UCSD-AML1 (cell line): Measurements from ENCODE around the gene SUPT3H.
A peak's percentile ranks its signal among the peaks of the same experiment; 100 is the strongest.
"Not testable (repeated sequence)": the region's sequence is repeated elsewhere in the genome, so short reads cannot be mapped to it uniquely, and the experiment has no call there.

Experiments
- DNase-seq: peaks from one replicate; lab custom pipeline; 2025; ENCODE audit not compliant: unreplicated experiment; lab: John Stamatoyannopoulos, UW

SUPT3H gene

GRCh38 chr6:45327956-45328522, 49.7 kb downstream of the SUPT3H start, which contains the start of gene RUNX2:
Gene RUNX2, plus strand, starts transcription at chr6:45328330. Its CDS starts 397 bp downstream, at chr6:45328727.
- no peak for DNase-seq

- no peak for DNase-seq
Observed at GRCh38 chr6:45326698-45327417, 50.9 kb downstream of the SUPT3H start.

- DNase-seq: no peak
Observed at GRCh38 chr6:45323656-45324224, 54.0 kb downstream of the SUPT3H start.

GRCh38 chr6:45320349-45320748, 57.4 kb downstream of the SUPT3H start:
- DNase-seq: no peak

- no peak for DNase-seq
Observed at GRCh38 chr6:45314146-45314545, 63.6 kb downstream of the SUPT3H start.

- DNase-seq: peak; percentile 44
Observed at GRCh38 chr6:45310118-45310788, 67.5 kb downstream of the SUPT3H start.

GRCh38 chr6:45305546-45305945, 72.2 kb downstream of the SUPT3H start:
- DNase-seq: no peak

GRCh38 chr6:45302832-45303231, 74.9 kb downstream of the SUPT3H start:
- DNase-seq: no peak

- no peak for DNase-seq
Observed at GRCh38 chr6:45301348-45302142, 76.2 kb downstream of the SUPT3H start.

GRCh38 chr6:45300736-45301135, 77.0 kb downstream of the SUPT3H start:
- DNase-seq: no peak

- DNase-seq: no peak
Observed at GRCh38 chr6:45299096-45299581, 78.6 kb downstream of the SUPT3H start.

GRCh38 chr6:45297320-45297719, 80.4 kb downstream of the SUPT3H start:
- DNase-seq: no peak

GRCh38 chr6:45294065-45294701, 83.6 kb downstream of the SUPT3H start:
- DNase-seq: not testable (repeated sequence)

GRCh38 chr6:45293306-45293705, 84.4 kb downstream of the SUPT3H start:
- DNase-seq: no peak

- no peak for DNase-seq
Observed at GRCh38 chr6:45289751-45290514, 87.8 kb downstream of the SUPT3H start.

GRCh38 chr6:45286707-45287106, 91.0 kb downstream of the SUPT3H start:
- DNase-seq: not testable (repeated sequence)

- DNase-seq: no peak
Observed at GRCh38 chr6:45278367-45278766, 99.4 kb downstream of the SUPT3H start.

GRCh38 chr6:45277741-45278140, 100.0 kb downstream of the SUPT3H start:
- not testable (repeated sequence) for DNase-seq

GRCh38 chr6:45275358-45275757, 102.4 kb downstream of the SUPT3H start:
- DNase-seq: no peak

- no peak for DNase-seq
Observed at GRCh38 chr6:45272626-45273025, 105.1 kb downstream of the SUPT3H start.
